RWPE1 (cell line): ENCODE results near the gene ADGRB2.

Source experiments
- CTCF ChIA-PET: fragments of 350-600 bp; sonication (Branson Sonifier 250); formaldehyde crosslinking; extraction: SDS; loops from one replicate; lab custom pipeline; 2021; lab: Yijun Ruan, JAX
- POLR2A ChIA-PET: fragments of 400-600 bp; formaldehyde crosslinking; extraction: SDS; loops from one replicate; lab custom pipeline; 2020; ENCODE audit warnings: antibody characterized with exemption; ENCODE audit not compliant: low non-redundant PET; lab: Yijun Ruan, JAX
- DNase-seq: peaks from one replicate; pipeline ENCODE4 v3.0.0; 2012; ENCODE audit warnings: low spot score
- H3K27ac ChIP-seq: fragments of 450-650 bp; 2 replicates; pipeline ENCODE4 v1.5.1; 2017
- TF ChIP-seq, protein P1 (sequence below): fragments of 450-650 bp; conservative IDR thresholded peaks from 2 replicates; pipeline ENCODE4 v1.5.1; 2017; ENCODE audit warnings: low read depth, mild to moderate bottlenecking

Gene ADGRB2

DNA sequence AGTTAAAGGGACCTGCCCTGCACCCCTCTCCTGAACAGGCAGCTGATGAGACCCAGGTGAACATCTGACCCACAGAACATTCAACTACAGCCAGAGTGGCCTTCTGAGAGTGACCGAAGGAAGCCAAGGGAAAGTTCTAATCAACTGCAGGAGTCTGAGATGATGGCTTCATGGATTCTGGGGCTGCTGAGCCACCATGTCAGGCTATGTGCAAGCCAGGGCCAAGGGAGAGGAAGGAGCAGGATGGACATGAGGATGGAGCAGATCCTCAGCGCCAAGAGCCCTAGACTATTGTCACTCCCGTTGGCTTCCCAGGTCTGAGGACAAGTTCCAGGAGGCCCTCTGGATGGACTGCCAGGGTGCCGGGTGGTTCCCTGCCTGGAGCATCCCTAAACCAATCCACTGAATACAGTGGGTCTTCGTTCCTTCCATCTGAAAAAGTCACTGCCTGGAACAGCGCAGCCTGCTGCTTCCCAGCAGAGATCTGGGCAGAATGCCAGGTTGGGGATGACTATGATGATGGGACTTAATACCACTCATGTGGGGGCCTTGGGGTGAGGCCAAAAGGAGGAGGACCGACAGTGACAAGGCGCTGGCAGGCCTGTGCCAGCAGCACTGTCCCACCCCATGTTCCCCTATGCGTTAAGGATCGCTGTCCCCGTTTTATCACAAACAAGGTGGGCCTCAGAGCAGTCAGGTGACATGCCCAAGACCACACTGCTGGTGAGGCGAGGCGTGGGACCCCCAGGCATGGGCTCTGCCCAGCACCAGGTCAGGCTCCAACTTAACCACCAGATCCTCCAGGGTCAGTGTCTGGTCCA lies 31.9 kb upstream of the ADGRB2 start:
- DNase-seq, result no peak
- POLR2A ChIA-PET, result no interaction called here
- CTCF ChIA-PET, result no interaction called here
- TF ChIP-seq, protein P1, sequence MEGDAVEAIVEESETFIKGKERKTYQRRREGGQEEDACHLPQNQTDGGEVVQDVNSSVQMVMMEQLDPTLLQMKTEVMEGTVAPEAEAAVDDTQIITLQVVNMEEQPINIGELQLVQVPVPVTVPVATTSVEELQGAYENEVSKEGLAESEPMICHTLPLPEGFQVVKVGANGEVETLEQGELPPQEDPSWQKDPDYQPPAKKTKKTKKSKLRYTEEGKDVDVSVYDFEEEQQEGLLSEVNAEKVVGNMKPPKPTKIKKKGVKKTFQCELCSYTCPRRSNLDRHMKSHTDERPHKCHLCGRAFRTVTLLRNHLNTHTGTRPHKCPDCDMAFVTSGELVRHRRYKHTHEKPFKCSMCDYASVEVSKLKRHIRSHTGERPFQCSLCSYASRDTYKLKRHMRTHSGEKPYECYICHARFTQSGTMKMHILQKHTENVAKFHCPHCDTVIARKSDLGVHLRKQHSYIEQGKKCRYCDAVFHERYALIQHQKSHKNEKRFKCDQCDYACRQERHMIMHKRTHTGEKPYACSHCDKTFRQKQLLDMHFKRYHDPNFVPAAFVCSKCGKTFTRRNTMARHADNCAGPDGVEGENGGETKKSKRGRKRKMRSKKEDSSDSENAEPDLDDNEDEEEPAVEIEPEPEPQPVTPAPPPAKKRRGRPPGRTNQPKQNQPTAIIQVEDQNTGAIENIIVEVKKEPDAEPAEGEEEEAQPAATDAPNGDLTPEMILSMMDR, result no peak
- H3K27ac ChIP-seq, result no peak overlapping the region

DNA sequence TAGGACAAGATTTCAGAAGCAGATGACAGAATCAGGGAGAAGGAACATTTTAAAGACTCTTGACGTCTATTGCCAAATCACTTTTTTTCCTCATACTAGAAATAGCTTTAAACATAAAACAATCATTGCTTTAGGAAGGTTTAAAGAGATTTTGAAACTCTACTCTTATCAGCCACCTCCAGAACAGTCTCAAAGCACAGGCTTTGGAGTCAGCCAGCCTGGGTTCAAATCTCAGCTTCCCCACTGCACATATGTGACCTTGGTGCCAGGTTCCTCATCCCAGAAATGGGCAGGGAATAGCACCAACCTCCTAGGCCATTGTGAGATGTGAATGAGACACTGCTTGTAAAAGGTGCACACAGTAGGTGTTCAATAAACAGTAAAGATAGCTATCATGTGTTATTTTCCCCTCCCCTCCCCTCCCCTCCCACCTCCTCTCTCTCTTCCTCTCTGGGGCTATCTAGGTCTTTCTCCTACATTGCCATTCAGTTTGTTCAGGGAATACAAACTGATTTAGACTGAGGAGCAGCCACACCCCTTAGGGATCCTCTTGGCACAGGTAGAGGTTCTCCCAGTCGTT lies 31.0 kb upstream of the ADGRB2 start:
- POLR2A ChIA-PET, result no interaction called here

DNA sequence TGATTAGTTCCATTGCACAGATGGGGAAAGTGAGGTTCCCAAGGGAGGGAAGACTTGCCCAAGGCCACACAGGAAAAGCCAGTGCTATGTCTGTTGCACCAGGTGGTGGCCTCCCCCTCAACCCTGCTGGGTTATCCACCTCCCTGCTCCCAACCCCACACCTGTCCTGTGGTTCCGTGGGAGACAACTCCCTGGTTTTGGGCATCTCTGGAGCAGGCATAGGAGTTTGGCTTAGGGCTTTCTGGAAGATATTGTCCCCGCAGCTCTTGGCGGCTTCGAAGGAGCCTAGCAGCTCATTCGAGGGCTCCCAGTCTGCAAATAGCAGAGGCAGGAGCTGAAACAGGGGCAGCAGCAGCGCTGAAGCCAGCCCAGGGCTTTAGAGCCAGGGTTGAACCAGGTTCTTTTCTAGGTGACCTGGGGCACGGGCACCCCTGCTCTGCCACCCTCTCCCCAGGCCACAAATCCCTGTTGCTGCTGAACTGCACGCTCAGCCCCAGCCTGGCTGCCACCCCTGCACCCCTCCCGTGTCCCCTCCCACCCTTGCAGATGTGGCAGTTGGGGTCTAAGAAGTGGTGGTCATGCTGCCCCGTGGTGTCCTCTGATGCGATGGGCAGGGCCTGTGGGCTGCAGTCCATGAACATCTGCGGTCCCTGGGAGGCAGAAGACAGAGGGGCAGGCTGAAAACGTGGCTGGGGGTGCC lies 29.6 kb upstream of the ADGRB2 start:
- no peak for DNase-seq
- TF ChIP-seq, protein P1, result no peak
- POLR2A ChIA-PET, result no interaction called here
- CTCF ChIA-PET, result no interaction called here
- H3K27ac ChIP-seq, result no peak overlapping the region

More for the DNA sequence above, 31.0 kb upstream of the ADGRB2 start:
- CTCF ChIA-PET, result no interaction called here
- DNase-seq, result no peak
- TF ChIP-seq, protein P1, result no peak
- no peak overlapping the region for H3K27ac ChIP-seq

DNA sequence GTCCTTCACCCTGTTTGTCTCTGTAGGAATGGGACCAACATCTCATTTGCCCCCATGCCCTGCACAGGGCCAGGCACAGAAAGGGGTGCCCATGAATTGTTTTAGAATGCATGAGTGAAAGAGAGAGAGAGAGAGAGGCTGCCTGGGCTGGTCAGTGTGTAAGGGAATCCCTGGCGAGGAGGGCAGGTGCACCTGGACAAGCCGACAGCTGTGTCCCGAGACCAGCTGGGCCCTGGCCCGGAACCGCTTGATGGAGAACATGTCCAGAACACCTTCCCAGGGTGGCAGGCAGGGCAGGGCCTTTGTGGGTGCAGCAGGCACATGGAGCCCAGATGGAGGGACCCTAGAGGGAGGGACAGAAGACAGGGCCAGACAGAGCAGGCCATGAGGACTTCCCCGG lies 28.9 kb upstream of the ADGRB2 start:
- TF ChIP-seq, protein P1, result no peak
- DNase-seq, result no peak
- H3K27ac ChIP-seq, result no peak overlapping the region
- ChIA-PET CTCF (no interaction called here), POLR2A (no interaction called here)

DNA sequence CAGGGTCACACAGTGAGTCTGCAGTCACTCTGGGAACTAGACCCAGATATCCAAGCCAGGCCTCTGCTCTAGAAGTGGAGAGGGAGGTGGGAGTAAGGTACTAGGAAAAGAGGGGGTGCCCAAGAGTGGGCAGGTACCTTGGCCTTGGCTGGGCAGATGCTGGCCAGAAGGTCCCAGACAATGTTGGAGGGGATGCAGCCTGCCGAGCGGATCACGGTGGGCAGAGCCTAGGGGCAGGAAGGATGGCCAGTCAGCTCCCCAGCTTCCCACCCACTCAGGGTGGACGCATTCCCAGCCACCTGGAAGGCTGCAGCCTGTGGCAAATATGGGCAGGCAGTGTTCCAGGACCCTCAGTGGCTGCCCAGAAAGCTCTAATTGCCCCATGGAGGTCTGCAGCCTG lies 28.4 kb upstream of the ADGRB2 start:
- TF ChIP-seq, protein P1, result no peak
- ChIA-PET CTCF (no interaction called here), POLR2A (no interaction called here)
- H3K27ac ChIP-seq, result no peak overlapping the region
- no peak for DNase-seq

DNA sequence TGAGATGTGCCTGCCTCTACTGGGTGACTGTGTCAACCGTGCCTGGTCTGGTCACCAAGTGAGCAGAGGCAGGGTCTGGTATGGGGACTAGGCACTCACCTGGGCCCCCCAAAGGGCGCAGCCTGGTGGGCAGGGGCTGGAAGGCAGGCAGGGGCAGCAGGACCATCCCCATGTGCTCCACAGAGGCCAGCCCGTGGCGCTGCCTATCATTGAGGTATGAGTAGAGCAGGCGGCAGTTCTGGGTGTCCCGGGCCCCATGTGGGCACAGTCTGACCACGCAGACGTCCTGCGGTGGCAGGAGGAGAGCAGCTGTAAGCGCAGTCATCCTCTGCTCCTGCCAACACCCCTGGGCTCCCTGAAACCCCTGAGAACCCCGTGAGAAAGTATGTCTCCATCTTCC lies 28.0 kb upstream of the ADGRB2 start:
- CTCF ChIA-PET, result interaction anchor here (0.8 kb wide), 1 partner anchor 244 kb away, joined by 3 read pairs; no protein-coding TSS in a partner anchor
- DNase-seq, result no peak
- H3K27ac ChIP-seq, result no peak overlapping the region
- TF ChIP-seq, protein P1, result no peak
- POLR2A ChIA-PET, result no interaction called here
